Kidney tubule cell (primary cell): ENCODE measurements around the gene COMTD1.

ENCODE experiments used
- DNase-seq: peaks from one replicate; pipeline ENCODE4 v3.0.0-alpha.2; 2018; ENCODE audit warnings: low spot score

COMTD1 gene

GRCh38 chr10:75245354-75246250 lies 9.8 kb upstream of the COMTD1 start:
- no peak for DNase-seq

- no peak for DNase-seq
Observed at GRCh38 chr10:75244487-75245353, 9.0 kb upstream of the COMTD1 start.

- DNase-seq: no peak
Observed at GRCh38 chr10:75243426-75243825, 7.7 kb upstream of the COMTD1 start.

- DNase-seq: no peak
Observed at GRCh38 chr10:75240329-75241076, 4.7 kb upstream of the COMTD1 start.

GRCh38 chr10:75239096-75239790 lies 3.5 kb upstream of the COMTD1 start:
- no peak for DNase-seq

GRCh38 chr10:75238182-75239095 lies 2.7 kb upstream of the COMTD1 start:
- no peak for DNase-seq

- DNase-seq: no peak
Observed at GRCh38 chr10:75236178-75236825, 545 bp upstream of the COMTD1 start.

- no peak for DNase-seq
Observed at GRCh38 chr10:75234683-75235374, 928 bp downstream of the COMTD1 start.

- DNase-seq: peak; percentile 96
Observed at GRCh38 chr10:75234017-75234682, 1.6 kb downstream of the COMTD1 start.

GRCh38 chr10:75233444-75234016 lies 2.2 kb downstream of the COMTD1 start:
- no peak for DNase-seq

- DNase-seq: no peak
Observed at GRCh38 chr10:75231672-75232581, 3.8 kb downstream of the COMTD1 start.

GRCh38 chr10:75230600-75231038 lies 5.1 kb downstream of the COMTD1 start:
- peak; percentile 87 for DNase-seq

- no peak for DNase-seq
Observed at GRCh38 chr10:75229971-75230370, 5.8 kb downstream of the COMTD1 start.

GRCh38 chr10:75228834-75229233 lies 6.9 kb downstream of the COMTD1 start:
- no peak for DNase-seq

- DNase-seq: no peak
Observed at GRCh38 chr10:75228278-75228677, 7.5 kb downstream of the COMTD1 start.

GRCh38 chr10:75226656-75227055 lies 9.1 kb downstream of the COMTD1 start:
- no peak for DNase-seq

GRCh38 chr10:75226095-75226494 lies 9.7 kb downstream of the COMTD1 start:
- no peak for DNase-seq
